GM21515 (cell line): ENCODE measurements around the gene UBR4.

Experiments used
- ATAC-seq: cut with Tn5 transposase; IDR thresholded peaks from one replicate; pipeline ENCODE4 v1.9.1; 2021; ENCODE audit not compliant: unreplicated experiment

The UBR4 gene

GRCh38 chr1:19149736-19150135 lies 60.3 kb downstream of the UBR4 start:
- no peak for ATAC-seq

GRCh38 chr1:19140465-19140864 lies 69.6 kb downstream of the UBR4 start:
- ATAC-seq, result no peak

GRCh38 chr1:19139711-19140110 lies 70.4 kb downstream of the UBR4 start:
- ATAC-seq, result no peak

GRCh38 chr1:19138958-19139581 lies 71.0 kb downstream of the UBR4 start:
- ATAC-seq, result no peak

- ATAC-seq, result no peak
Measured at GRCh38 chr1:19138331-19138730, 71.7 kb downstream of the UBR4 start.

GRCh38 chr1:19137158-19137557 lies 72.9 kb downstream of the UBR4 start:
- ATAC-seq, result no peak

GRCh38 chr1:19133360-19133759 lies 76.7 kb downstream of the UBR4 start:
- no peak for ATAC-seq

GRCh38 chr1:19130468-19130867 lies 79.6 kb downstream of the UBR4 start:
- ATAC-seq, result no peak

- no peak for ATAC-seq
Measured at GRCh38 chr1:19128968-19129514, 81.0 kb downstream of the UBR4 start.

- no peak for ATAC-seq
Measured at GRCh38 chr1:19124273-19124672, 85.8 kb downstream of the UBR4 start.

GRCh38 chr1:19123837-19124236 lies 86.2 kb downstream of the UBR4 start:
- no peak for ATAC-seq

GRCh38 chr1:19122668-19123067 lies 87.4 kb downstream of the UBR4 start:
- no peak for ATAC-seq

- ATAC-seq, result no peak
Measured at GRCh38 chr1:19121192-19121591, 88.9 kb downstream of the UBR4 start.

GRCh38 chr1:19120070-19120469 lies 90.0 kb downstream of the UBR4 start:
- ATAC-seq, result no peak

- ATAC-seq, result no peak
Measured at GRCh38 chr1:19115082-19115808, 94.8 kb downstream of the UBR4 start.

- ATAC-seq, result no peak
Measured at GRCh38 chr1:19113697-19114092, 96.4 kb downstream of the UBR4 start.

- ATAC-seq, result no peak
Measured at GRCh38 chr1:19112891-19113696, 97.0 kb downstream of the UBR4 start.

- no peak for ATAC-seq
Measured at GRCh38 chr1:19110257-19110927, 99.7 kb downstream of the UBR4 start.

- ATAC-seq, result no peak
Measured at GRCh38 chr1:19109545-19109944, 100.5 kb downstream of the UBR4 start.

- ATAC-seq, result no peak
Measured at GRCh38 chr1:19101244-19101643, 108.8 kb downstream of the UBR4 start.

GRCh38 chr1:19100028-19100427 lies 110.0 kb downstream of the UBR4 start:
- no peak for ATAC-seq
